HuH-7.5 (cell line): ENCODE measurements around the gene GRIN2A.

Source experiments
- DNase-seq: peaks from one replicate; pipeline ENCODE4 v3.0.0; 2011; ENCODE audit warnings: low spot score

Gene GRIN2A

DNA sequence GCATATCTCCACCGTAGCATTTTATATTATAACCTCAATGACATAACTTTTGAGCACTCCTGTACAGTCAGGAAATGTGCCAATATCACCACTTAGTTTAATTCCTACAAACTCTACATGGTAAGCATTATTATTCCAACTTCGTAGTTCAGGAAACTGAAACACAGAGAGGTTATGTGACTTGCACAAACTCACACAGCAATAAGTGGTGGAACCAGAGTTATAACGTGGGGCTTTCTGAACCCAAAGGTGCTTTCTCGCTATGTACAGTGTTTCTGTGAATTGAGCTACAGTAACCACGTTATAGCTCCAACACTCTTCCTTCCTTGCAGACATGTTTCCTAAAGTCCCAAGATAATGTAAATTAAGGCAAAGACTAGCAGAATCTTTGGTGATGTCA is 330.2 kb downstream of the GRIN2A start:
- DNase-seq: no peak

DNA sequence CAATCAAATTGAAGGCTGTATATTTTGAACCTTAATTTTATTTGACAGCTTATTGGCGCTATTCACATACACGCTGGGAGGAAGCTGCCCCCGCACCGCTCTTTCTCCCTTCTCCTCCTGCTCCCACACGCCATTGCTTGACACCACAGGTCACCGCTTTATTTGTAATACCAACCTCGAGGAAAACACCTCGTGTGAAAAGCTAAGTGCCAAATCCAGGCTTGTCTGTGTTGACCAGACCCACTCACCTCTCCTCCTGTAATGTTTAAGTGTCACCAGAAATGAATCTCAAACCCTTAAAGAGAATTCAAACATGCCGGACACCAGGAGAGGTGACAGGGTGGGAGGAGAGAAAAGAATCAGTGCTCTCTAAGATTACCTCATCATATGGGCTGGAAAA is 331.4 kb downstream of the GRIN2A start:
- no peak for DNase-seq

DNA sequence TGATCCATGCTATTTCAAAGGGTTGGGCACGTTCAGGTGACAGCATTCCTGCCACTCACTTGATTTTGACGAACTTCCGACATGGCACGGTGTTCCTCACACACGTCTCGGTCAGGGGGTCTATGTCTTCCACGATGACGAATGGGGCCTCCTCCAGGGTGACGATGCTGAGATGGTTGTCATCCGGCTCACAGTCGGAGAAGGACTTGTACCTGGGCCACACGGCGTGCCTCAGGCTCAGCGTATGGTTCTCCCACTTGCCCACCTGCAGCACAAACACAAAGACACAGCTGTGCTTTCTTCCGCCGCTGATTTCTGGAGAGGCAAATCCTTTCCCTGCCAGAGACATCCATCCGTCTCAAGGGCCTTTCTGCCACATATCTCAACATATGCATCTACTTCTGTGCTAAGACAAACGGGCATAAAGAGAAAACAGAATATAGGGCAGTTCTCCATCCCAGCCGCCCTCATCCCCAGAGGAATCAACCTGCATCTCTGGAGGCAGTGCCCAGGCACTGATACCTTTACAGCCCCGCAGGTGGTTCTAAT is 332.5 kb downstream of the GRIN2A start:
- DNase-seq: no peak

DNA sequence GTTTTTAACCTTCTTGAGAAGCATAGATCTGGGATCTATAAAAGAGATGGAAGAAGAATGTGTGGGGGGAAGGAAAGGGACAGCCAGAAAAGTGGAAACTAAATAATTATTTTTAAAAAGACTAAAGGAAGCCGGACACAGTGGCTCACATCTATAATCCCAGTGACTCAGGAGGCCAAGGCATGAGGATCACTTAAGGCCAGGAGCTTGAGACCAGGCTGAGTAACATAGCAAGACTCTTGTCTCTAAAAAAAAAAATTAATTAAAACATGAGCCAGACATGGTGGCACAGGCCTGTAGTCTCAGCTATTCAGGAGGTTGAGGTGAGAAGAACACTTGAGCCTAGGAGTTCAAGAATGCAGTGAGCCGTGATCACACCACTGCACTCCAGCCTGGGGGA is 335.1 kb downstream of the GRIN2A start:
- DNase-seq: no peak

DNA sequence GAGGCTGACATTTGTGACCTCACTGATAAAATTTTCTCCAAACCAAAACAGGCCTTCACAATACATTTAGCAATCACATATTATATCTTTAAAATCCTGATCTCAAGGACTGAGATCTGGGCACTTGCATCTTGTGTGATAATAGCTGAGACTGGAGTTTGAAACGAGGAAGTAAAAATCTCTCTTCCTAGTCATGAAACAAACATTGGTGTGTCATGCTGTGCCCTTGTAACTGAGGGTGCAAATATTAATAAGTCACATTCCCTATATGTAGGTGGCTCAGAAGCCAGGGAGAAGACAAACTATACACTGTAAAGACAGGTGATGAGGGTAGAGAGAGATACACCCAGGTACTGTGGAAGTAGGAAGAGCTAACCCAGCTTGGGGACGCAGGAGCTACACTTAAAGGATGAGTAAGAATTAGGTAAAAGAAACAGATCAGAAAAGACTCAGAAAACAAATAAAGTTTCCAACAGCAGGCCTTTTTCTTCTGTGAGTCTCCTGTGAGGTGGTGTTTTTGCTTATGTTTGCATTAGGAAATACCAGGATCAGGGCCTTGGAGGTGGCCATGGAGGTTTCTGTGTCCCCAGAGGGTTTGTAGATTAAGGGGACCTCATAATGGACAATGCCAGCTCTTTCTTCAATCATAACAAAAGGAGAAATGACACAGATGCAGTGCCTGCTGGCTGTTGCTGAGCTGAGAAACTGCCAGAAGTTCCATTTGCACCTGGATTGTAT is 335.7 kb downstream of the GRIN2A start:
- no peak for DNase-seq

DNA sequence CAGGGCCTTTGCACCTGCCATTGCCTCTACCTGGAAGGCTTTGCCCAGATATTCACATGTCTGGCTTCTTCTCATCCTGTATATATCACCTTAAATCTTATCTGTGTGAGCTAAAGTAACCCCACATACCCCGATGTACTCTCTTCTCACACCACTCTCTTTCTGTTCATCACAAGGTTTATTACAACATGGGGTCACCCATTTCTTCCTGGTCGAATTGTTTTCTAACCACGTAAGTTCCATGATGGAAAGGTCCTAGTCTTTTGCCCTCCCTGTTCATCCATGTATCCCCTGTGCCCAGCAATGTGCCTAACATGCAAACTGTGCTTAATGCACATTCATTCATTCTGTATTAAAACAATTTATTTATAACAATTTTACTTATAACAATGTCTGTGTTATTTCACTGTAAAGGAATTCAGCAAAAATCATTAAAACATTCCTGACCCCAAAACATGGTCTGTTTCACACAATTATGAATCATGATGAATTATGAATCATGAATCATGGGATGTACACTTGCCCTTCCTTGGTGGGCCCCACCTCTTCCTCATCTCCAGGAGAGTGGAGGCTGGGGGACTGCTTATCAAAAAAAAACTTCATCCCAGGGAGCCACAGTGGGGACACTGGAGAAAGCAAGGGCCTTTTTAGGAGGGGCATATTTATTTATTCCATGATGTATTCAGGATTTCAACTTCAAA is 336.4 kb downstream of the GRIN2A start:
- no peak for DNase-seq

DNA sequence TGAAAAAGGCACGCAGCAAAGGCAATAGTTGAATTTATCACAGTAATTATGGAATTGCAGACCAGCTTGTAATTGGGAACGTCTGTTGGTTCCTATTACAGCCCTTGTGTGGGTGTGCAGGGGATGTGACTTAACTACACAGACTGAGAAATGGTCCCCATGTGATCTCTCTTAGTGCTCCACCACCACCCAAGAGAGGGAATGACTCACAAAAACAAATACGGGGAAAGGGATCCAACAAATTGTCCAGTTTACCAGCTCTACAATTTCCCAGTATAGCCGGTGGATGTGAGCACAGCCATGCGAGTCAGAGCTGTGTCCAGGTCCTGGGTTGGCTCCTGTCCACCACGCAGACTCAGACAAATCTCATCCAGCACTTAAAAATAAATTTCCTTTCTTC is 337.9 kb downstream of the GRIN2A start:
- no peak for DNase-seq

DNA sequence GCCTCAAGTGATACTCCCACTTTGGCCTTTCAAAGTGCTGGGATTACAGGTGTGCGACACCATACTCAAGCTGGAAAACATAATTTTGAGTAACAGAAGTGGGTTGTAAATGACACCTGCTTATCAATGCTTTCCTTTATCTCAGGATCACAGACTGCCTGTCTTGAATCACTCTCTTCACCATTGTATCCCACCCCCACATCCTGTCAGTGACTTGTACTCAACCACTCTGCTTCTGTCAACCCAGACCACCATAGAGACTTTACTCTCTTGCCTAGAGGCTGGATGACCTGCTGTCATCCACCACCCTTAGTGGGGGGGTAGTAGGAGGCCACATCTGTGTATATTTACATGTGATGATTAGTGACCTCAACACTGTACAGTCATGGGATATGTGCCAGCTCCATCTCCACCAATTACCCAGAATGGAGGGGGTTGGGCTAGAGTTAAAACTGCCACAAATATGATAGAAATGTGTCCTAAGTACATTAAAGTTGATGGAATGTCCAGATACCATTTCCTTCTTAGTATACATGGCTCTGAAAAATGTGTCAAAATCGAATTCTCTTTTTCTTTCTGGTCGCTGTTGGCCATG is 338.7 kb downstream of the GRIN2A start:
- DNase-seq: no peak

DNA sequence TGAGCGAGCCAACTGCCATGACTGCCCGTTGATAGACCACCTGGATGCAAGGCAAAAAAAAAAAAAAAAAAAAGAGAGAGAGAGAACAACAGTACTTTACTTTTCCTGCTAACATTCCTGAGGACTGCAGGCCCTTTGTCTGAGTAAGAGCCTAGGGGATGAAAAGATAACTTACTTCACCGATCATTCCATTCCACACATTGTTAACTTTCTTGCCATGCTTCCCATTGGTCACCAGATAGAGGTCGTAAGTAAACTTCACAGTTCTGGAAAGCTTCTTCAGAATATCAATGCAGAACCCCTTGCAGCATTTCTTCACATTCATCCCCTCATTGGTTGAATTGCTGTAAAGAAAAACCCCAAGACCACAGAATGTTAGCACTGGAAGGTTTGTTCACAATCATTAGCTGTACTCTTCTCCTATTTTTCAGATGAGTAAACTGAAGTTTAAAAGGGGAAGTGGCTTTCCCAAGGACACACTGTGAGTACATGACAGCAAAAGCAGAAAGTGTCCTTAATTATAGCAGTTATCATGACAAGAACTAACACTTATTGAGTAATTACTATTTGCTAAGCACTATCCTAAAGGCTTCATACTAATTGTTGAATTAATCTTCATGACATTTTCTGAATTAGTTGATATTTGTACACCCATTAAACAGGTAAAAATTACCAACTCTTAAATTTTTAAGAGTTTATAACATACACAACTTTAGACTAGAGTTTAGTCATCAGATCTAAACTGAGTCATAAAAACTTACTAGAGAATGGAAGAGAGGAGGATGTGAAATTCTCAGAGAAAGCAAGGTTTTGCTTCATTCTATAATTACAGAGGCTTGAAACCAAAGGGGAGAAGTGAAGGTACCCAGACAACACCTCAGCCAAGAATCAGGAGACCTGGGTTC is 341.2 kb downstream of the GRIN2A start:
- no peak for DNase-seq

DNA sequence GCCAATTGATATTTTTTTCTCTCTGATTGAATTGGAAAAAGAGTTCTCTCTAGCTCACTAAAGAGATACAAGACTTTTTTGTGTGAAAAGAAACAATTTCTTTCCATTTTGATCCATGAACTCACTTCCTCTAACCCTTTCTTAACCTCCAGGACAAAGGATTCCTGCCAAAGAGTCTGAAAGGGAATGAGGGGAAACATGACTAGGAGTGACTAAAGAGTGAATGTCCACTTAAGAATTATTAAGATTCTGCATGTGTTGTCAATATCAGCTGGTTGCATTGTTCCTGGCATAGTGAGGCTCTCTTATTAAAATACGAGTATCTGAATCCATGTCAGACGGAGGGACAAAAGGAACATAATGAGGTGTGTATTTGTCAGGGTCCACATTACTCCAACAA is 344.7 kb downstream of the GRIN2A start:
- DNase-seq: no peak

DNA sequence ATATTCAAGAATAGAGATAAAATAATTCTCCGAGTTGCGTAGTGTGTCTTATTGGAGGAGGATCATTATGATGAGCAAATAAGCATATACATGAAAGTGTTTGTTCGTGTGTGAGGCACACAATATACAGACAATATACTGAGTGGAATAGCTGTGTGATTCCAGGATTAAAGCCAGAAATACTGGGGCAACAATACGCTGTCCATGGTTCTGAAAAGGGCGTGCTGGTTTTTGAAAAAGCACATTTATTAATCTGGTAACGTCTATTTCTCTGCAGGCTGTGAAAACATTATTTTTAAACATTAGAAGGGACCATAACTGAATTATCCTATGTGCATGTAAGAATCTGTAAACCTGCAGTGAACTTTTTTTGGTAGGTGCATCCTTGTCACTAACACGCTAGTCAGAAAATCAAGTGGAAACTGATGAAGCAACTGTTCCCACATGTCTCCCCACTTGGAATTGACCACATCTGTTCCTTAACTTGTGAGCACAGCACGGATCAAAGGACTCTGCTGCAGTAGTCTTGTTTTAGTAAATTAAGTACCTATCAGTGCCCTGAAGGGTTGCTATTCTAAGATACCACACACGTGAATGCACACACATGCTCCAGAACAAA is 346.0 kb downstream of the GRIN2A start:
- no peak for DNase-seq

DNA sequence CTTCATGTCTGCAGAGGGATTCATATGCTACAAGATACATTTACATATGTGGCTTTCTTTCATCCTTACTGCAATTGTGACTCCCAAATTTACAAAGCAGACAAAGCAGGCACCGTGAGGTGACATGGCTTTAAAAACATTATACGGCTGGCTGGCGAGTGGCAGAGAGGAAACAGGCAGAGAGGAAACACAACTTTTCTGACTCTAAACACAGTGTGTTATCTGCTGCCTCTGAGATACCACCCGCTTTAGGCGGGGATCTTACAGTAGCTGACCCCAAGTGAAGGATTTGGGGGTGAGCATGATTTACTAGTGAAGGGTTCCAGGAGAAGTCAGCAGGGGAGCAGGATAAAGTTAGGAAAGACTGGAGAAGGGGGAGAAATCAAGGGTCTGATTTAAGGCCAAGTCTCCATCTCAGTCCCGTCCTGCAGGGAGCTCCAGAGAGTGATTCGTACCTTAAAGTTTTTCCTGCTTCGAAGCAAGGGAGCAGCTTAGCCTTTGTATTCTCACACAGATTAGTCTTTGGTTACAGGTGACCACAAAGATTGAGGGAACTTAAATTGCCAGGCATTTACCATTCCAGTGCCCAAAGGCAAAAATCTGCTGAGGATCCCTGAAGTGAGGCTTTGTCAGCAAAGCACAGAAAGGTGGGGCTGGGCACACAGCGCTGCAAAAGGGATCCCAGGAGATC is 355.0 kb downstream of the GRIN2A start:
- no peak for DNase-seq

DNA sequence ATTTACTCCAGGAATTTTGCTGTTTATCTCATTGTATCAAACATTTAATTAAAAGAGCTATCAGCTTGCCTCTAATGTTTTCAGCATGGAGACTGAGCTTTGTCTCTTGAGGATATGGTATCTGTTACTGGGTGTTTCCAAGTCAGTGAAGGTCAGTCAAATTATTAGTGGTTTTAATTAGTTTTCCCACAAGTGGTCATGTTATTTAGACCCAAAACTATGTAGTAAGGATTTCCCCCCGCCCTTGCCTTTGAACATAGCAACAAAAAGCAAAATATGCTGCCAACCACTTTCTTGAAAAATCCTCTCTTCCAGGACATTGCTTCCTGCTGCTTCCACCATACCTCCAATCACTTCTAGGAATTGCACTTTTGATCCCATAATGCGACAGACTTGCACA is 355.6 kb downstream of the GRIN2A start:
- DNase-seq: no peak

DNA sequence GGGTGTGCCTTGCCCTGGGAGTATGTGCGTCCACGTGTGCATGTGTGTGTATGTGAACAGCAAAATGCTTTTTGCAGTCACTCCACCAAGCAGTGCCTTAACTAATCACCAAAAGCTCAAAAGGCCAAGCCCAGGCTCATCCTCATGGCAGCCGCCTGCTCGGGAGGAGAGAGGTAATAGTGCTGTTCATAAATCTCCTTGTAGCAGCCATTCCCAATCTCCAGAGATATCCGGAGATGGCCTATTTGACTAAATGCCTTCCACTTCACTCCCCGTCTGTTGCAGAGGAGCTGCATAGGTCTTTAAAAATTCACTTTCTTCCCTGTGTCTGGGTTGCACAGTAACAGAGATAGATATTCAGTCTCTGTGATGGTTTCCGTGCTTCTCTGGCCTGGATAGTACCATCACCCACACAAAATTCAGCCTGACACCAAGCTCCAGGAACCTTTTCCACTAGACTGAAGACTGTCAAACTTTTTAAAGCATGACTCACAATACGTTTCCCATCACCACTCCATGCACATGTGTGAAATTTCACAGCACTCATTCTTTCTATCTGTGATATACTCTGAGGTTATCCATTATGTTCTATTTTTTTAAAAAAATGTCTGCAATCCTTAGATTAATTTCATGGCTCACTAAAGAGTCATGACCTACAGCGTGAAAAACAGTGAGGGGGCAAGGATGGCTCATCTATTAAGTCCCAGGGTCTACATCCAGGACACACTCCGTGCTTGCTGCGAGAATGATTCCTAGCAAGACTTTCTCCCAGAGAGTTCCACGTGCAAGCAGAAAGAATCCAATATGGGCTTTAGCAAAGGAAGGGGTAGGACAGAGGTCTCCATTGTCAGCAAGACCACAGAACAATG is 357.8 kb downstream of the GRIN2A start:
- DNase-seq: no peak

DNA sequence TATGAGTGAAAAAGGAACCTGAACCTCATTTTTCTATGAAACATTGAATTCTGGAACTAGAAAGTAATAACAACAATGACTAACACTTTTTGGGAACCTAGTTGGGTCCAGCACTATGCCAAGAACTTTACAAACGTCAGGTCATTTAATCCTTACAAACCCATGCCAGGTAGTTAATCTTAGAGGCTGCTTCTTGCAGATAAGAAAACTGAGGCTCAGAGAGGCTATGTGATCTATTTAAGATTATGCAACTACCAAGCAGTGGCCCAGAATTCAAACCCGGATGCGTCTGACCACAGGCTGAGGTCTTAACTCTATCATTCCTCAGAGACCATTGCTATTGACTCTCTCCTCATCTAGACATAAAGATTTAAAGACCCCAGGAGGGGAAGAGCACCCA is 358.7 kb downstream of the GRIN2A start:
- no peak for DNase-seq

DNA sequence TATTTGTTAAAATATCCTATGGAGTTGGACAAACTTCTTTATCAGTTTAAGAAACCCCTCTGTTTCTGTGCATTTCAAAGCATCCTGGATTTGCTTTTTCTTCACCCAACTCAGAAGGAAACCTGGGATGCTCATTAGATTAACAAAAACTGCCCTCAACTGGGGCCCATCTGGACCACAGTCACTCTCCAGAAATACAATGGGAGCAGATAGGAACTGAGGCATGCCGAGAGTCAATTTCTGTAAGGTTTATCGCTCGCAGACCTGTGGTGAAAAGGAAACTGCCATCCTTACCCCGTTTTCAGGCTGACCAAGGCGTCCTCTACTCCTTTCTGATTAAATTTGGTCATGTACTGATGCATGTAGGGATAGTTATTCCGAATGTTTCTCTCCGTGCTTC is 360.3 kb downstream of the GRIN2A start:
- no peak for DNase-seq

DNA sequence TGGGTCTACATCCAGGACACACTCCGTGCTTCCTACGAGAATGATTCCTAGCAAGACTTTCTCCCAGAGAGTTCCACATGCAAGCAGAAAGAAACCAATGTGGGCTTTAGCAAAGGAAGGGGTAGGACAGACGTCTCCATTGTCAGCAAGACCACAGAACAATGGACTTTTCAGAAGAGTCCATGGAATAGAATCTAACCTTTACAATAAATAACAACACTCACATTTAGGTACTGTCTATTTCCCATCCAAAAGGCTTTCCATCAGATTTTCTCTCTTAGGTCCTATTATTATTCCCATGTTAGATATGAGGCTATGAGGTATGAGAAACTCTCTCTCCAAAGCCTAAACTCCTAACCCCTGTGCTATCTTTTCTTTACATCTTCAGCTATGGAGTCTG is 360.9 kb downstream of the GRIN2A start:
- no peak for DNase-seq

DNA sequence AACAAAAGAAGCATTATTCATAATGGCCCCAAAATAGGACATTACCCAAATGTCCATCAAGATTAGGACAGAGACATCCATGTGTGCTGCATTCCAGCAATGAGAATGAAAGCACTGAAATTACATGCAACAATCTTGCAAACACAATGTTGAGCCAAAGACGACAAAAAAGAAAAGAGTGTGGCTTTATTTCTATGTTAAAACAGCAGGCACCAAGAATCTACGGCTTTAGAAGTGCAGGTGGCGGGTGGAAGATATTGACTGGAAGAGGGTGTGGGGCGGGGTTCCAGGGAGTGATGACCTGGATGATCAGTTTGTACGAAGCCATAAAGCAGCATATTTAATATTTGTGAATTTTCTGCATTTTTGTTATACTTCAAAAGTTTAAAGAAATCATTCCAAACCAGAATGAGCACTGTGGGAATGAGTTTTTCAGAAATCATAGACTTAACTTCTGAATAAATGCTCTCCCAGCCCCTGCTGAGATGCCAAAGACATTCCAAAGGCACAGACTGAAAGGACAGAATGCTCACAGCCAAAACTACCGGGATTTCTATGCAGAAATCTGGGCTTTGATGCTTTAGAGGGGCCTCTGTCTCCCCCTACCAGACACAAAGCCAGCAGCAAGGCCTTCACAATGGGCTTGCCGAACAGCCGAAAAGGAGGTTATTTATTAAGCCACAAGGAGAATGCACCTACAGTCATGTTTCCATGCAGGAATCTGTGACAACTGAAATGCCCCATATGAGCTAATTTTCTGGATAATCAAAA is 361.6 kb downstream of the GRIN2A start:
- no peak for DNase-seq

DNA sequence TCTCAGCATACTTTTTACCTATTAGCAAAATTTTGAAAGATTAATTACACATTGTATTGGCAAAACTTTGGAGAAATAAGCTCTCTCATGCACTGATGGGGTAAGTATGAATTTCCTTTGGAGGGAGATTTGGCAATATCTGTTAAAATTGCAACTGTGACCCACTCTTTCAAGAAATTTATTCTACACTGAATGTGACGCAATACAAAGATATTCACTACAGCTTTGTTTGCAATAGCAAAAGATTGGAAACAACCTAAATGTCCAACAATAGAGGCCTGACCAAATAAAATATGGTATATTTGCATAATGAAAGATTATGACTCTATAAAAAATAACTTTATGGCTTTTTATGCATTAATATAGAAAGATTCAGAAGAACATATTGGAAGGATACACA is 363.5 kb downstream of the GRIN2A start:
- DNase-seq: no peak
